ENCODE results near the gene PAAF1. TPM values are rescaled to one million over a fixed set of nuclear protein-coding genes. Genes with fewer than 3 reads are reported as not detected.

PAAF1 gene
- total and polyA plus RNA-seq, 10 of the 15 experiments (the other 5 are each of a cell fraction or from before 2014, with no cell fraction given): 13.7 to 70.6 (median 29.1) TPM

- in situ Hi-C loops (cut with MboI): no loop called here
- ChIA-PET CTCF (no interaction called here), POLR2A (no interaction called here), RAD21 (ENCODE audit: unreplicated experiment) (no interaction called here), SMC1A (ENCODE audit: uncharacterized antibody, unreplicated experiment) (interaction anchor here (0.6 kb wide), 1 partner anchor 251 kb away, joined by 3 read pairs; no protein-coding TSS in a partner anchor)
- Histone ChIP-seq H3K4me1 (ENCODE audit: control insufficient read depth, insufficient read depth, low read length) (no peaks in the 10 kb centered on the region), H3K79me2 (ENCODE audit: control insufficient read depth, insufficient read depth, low read length) (no peaks in the 10 kb centered on the region), H3K9me3 (replicated peaks; ENCODE audit: control insufficient read depth, insufficient read depth, low read length) (no peaks in the 10 kb centered on the region; the same call in 2 of the 3 replicates), H3K4me2 (ENCODE audit: control insufficient read depth, insufficient read depth) (no peak overlapping the region), H3K4me3 (no peak overlapping the region), H3K36me3 (ENCODE audit: control insufficient read depth in 2 of 2, insufficient read depth in 2 of 2, low read length in 1 of 2) (no peaks in the 10 kb centered on the region), H3K27ac (ENCODE audit: control insufficient read depth, insufficient read depth) (no peak overlapping the region), H3K9ac (ENCODE audit: control insufficient read depth, insufficient read depth, low read length) (no peak overlapping the region), H2AFZ (ENCODE audit: control insufficient read depth, low read depth, low read length) (no peak overlapping the region), H3K27me3 (replicated peaks in 1 of 2; ENCODE audit: control insufficient read depth in 2 of 2, insufficient read depth in 2 of 2, low read length in 1 of 2) (no peaks in the 10 kb centered on the region), H4K20me1 (ENCODE audit: control insufficient read depth, insufficient read depth) (no peaks in the 10 kb centered on the region)
- 86% methylated on average over 6 of the region's 6 CpGs for WGBS (ENCODE audit: insufficient coverage, insufficient replicate concordance, low lambda C conversion rate, missing lambda C conversion rate)
- intact Hi-C loops (cut with micrococcal nuclease; ENCODE audit: unreplicated experiment): no loop called here
- TF ChIP-seq MYB (IDR thresholded peaks at IDR 0.05; ENCODE audit: borderline replicate concordance, low read depth, low read length) (no peak), EP300 (IDR thresholded peaks at IDR 0.05; ENCODE audit: borderline replicate concordance in 1 of 2, control insufficient read depth in 1 of 2, low read depth in 2 of 2, low read length in 2 of 2) (no peak), TBL1XR1 (IDR thresholded peaks at IDR 0.05; ENCODE audit: low read depth, low read length) (no peak), MYC (IDR thresholded peaks at IDR 0.05; ENCODE audit: insufficient read depth, insufficient read length, insufficient replicate concordance, low read length, severe bottlenecking) (no peak), ESRRA (IDR thresholded peaks at IDR 0.05; ENCODE audit: low read length) (no peak), NR2C1 (IDR thresholded peaks at IDR 0.05) (no peak), NBN (IDR thresholded peaks at IDR 0.05) (no peak), IRF4 (IDR thresholded peaks at IDR 0.05; ENCODE audit: low read depth, low read length) (no peak), ASH2L (IDR thresholded peaks at IDR 0.05; ENCODE audit: borderline replicate concordance, low read depth) (no peak), TCF12 (IDR thresholded peaks at IDR 0.05; ENCODE audit: low read depth, low read length) (no peak), CBFB (IDR thresholded peaks at IDR 0.05; ENCODE audit: low read depth) (no peak), SPI1 (IDR thresholded peaks at IDR 0.05; ENCODE audit: borderline replicate concordance, insufficient read depth, low read depth, low read length) (no peak)
- DNase-seq (ENCODE audit: low read depth, low spot score): no peak
- no peak for FAIRE-seq
- BruUV-seq (replicated peaks): no TSS peak
- no peak for ATAC-seq
These were observed 67.3 kb downstream of the PAAF1 start for GRCh38 chr11:73944085-73944484.
